ENCODE results near the gene ZDHHC7.
A peak's percentile ranks its signal among the peaks of the same experiment; 100 is the strongest.

Gene ZDHHC7

GRCh38 chr16:85027349-85027957 is 16.1 kb upstream of the ZDHHC7 start, which contains the start of gene KIAA0513 (continued):
- TF ChIP-seq ZNF529 (tag by site-specific recombination; IDR thresholded peaks at IDR 0.05; ENCODE audit: insufficient replicate concordance) (no peak), ZNF157 (tag by site-specific recombination; IDR thresholded peaks at IDR 0.05) (no peak), ZNF510 (tag by site-specific recombination; IDR thresholded peaks at IDR 0.05; ENCODE audit: insufficient replicate concordance) (no peak), ZNF580 (tag by site-specific recombination; IDR thresholded peaks at IDR 0.05) (no peak), GLIS2 (tag by site-specific recombination; IDR thresholded peaks at IDR 0.05) (peak; percentile 91), ZNF174 (tag by site-specific recombination; IDR thresholded peaks at IDR 0.05) (no peak), ZNF776 (tag by site-specific recombination; IDR thresholded peaks at IDR 0.05; ENCODE audit: borderline replicate concordance) (no peak), ZNF843 (tag by site-specific recombination; IDR thresholded peaks at IDR 0.05) (0 out of 2 replicates have a peak, but pooled peaks have one; percentile 15), ZBTB26 (tag by site-specific recombination; optimal IDR thresholded peaks at IDR 0.05) (peak; percentile 52), REPIN1 (tag by site-specific recombination; IDR thresholded peaks at IDR 0.05; ENCODE audit: low read depth) (0 out of 2 replicates have a peak, but pooled peaks have one; percentile 22), YY2 (tag by site-specific recombination; IDR thresholded peaks at IDR 0.05) (no peak), EGR2 (tag by site-specific recombination; IDR thresholded peaks at IDR 0.05; ENCODE audit: low read depth) (peak; percentile 88), ZNF639 (tag by site-specific recombination; IDR thresholded peaks at IDR 0.05) (no peak), HOXD13 (CRISPR knock-in tag; IDR thresholded peaks at IDR 0.05; ENCODE audit: borderline replicate concordance) (no peak), ZEB2 (tag by site-specific recombination; IDR thresholded peaks at IDR 0.05) (0 out of 2 replicates have a peak, but pooled peaks have one; percentile 39), ZNF138 (tag by site-specific recombination; IDR thresholded peaks at IDR 0.05; ENCODE audit: borderline replicate concordance) (no peak), ZNF747 (tag by site-specific recombination; IDR thresholded peaks at IDR 0.05) (no peak), ZNF132 (tag by site-specific recombination; IDR thresholded peaks at IDR 0.05; ENCODE audit: borderline replicate concordance) (no peak), ZSCAN4 (tag by site-specific recombination; IDR thresholded peaks at IDR 0.05) (no peak), OVOL3 (tag by site-specific recombination; IDR thresholded peaks at IDR 0.05) (no peak), ZBTB10 (tag by site-specific recombination; IDR thresholded peaks at IDR 0.05) (no peak), ZNF214 (tag by site-specific recombination; IDR thresholded peaks at IDR 0.05; ENCODE audit: borderline replicate concordance) (no peak), ZNF280D (tag by site-specific recombination; IDR thresholded peaks at IDR 0.05) (no peak), ZNF707 (tag by site-specific recombination; IDR thresholded peaks at IDR 0.05) (no peak), ZNF121 (tag by site-specific recombination; IDR thresholded peaks at IDR 0.05) (no peak), SP3 (tag by site-specific recombination; IDR thresholded peaks at IDR 0.05) (peak; percentile 86), PRDM6 (tag by site-specific recombination; IDR thresholded peaks at IDR 0.05) (no peak), KLF1 (tag by site-specific recombination; IDR thresholded peaks at IDR 0.05) (peak; percentile 75), ZNF426 (tag by site-specific recombination; IDR thresholded peaks at IDR 0.05) (no peak)

Measured in HEK293 (cell line).